K562 (cell line): Measurements from ENCODE around the gene SETDB1.
A peak's percentile ranks its signal among the peaks of the same experiment; 100 is the strongest.

Experiments
- SETDB1 ChIP-seq: IDR thresholded peaks from one replicate; pipeline ENCODE4 v1.6.1; 2012; ENCODE audit warnings: low read length, control low read depth, inconsistent platforms
- SPI1 ChIP-seq: IDR thresholded peaks from 2 replicates; pipeline ENCODE4 v1.6.1; 2011; ENCODE audit warnings: low read depth, low read length, control low read depth, borderline replicate concordance
- SRF ChIP-seq, 2 experiments: fragments of 250-450, 450-650 bp in 1 of 2; sonication (Bioruptor Pico) in 1 of 2; sonication (generic) in 1 of 2; formaldehyde crosslinking; IDR thresholded peaks; 2 replicates each; pipeline versions ENCODE4 v1.5.0 to v1.5.1; 2020 to 2022; ENCODE audit warnings: mild to moderate bottlenecking in 1 of 2, missing genetic modification reagents in 1 of 2
- TF ChIP-seq, protein P1 (sequence below): IDR thresholded peaks from 3 replicates; pipeline ENCODE4 v1.6.1; 2011; ENCODE audit warnings: borderline replicate concordance, mild to moderate bottlenecking; ENCODE audit not compliant: insufficient read length, insufficient read depth
- TF ChIP-seq, protein P2 (sequence below): sonication (generic); formaldehyde crosslinking; IDR thresholded peaks from 2 replicates; pipeline ENCODE4 v1.5.0; 2020; ENCODE audit warnings: missing genetic modification reagents

DNA sequence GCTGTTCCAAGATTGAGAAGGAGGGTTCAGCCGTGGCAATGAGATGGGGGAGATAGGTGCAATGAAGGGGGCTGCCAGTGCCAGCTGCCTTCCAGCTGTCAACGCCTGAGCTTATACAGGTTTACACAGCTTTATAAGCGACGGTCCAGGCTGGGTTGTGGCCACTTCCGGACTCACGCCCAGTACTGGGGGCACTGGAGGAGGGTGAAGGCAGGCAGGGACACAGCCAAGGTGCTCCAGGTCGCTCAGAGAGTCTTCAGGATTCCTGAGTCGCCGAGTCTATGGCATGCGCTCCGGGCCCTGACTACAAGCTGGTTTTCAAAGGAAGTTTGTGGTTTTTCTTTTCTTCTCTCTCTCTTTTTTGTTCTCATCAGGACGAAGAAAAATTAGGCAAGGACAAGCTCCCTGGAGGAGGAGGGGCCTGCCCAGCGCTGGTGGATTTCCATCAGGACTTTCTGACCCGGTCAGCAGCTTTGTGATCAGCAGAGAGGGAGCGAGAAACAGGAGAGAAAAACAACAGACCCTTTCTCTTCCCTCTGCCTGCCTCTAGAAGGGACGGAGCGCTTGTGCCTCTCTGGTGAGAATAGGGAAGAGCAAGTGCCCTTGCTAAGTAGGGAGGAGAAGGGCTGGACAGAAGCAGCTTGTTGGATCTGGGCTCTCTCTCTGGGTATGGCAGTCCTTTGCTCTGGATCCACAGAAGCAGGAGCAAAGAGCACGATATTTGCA lies 80.3 kb downstream of the SETDB1 start, which contains the start of gene MINDY1:
- peak; percentile 88 for TF ChIP-seq SPI1
- TF ChIP-seq, protein P1, sequence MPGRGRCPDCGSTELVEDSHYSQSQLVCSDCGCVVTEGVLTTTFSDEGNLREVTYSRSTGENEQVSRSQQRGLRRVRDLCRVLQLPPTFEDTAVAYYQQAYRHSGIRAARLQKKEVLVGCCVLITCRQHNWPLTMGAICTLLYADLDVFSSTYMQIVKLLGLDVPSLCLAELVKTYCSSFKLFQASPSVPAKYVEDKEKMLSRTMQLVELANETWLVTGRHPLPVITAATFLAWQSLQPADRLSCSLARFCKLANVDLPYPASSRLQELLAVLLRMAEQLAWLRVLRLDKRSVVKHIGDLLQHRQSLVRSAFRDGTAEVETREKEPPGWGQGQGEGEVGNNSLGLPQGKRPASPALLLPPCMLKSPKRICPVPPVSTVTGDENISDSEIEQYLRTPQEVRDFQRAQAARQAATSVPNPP: no peak
- no peak for TF ChIP-seq SETDB1
- TF ChIP-seq, protein P2, sequence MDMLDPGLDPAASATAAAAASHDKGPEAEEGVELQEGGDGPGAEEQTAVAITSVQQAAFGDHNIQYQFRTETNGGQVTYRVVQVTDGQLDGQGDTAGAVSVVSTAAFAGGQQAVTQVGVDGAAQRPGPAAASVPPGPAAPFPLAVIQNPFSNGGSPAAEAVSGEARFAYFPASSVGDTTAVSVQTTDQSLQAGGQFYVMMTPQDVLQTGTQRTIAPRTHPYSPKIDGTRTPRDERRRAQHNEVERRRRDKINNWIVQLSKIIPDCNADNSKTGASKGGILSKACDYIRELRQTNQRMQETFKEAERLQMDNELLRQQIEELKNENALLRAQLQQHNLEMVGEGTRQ (CRISPR knock-in tag): no peak
- peak in 1 of 2 experiments; percentile 76; a peak in 1 of 4 replicates for TF ChIP-seq SRF (CRISPR knock-in tag; IDR thresholded peaks at IDR 0.05)
